Right ventricle myocardium superior (tissue), 1 donor: ENCODE results near the gene MEIS3. TPM values are rescaled to one million over a fixed set of nuclear protein-coding genes. Genes with fewer than 3 reads are reported as not detected.

ENCODE experiments used
- ATAC-seq: fragments of 200-7000 bp; cut with Tn5 transposase; one replicate; pipeline ENCODE4 v1.9.1; 2020; ENCODE audit warnings: mild to moderate bottlenecking; ENCODE audit not compliant: poor library complexity
- DNase-seq: peaks from one replicate; pipeline ENCODE4 v3.0.0-alpha.2; 2020
- intact Hi-C: fragments of 100-400 bp; cut with DNase I; formaldehyde crosslinking; loops from one replicate; pipeline ENCODE4 v1.11.2; 2022
- long read RNA-seq: library from polyadenylated mRNA; unstranded; transcript quantifications from one replicate; pipeline ENCODE4 v2.0.0, GENCODE V29; 2021
- total RNA-seq: library from RNA; stranded (reverse); fragmentation: NEBNext Ultra II Directional; extraction: Animal tissue kit (Norgen Biotek cat#: 25700); gene quantifications from one replicate; pipeline ENCODE4 v1.2.1, GENCODE V29; 2021
- donor health status: DM: no; HTN: yes; CAD: no; lungs with severe emphysema.

MEIS3 gene
- 3.1 TPM for total RNA-seq
- long read RNA-seq, partial matches to known transcripts, result 4 of 11 reads
- long read RNA-seq, other reads (novel, unspliced or antisense), result 0 of 11 reads

- DNase-seq, result no peak
- intact Hi-C loops, result no loop called here
- ATAC-seq, result peak; percentile 18
Measured at GRCh38 chr19:47419030-47419783, at the start of gene MEIS3. TSS of gene MEIS3 (minus strand) at chr19:47419527. CDS start at chr19:47419081, 446 bp downstream.

DNA sequence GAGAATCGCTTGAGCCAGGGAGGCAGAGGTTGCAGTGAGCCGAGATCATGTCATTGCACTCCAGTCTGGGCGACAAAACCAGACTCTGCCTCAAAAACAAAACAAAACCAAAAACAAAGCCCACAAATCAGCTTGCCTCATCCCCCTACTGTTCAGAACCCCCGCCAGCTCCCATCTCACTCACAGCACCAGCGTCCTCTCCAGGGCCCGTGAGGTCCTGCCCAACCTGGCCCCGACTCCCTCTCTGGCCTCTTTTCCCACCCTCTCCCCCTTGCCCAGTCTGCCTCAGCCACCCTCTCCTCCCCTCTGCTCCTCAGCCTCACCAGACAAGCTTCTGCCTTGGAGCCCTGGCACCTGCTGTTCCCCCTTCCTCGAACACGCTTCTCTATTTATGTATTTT lies 48.6 kb upstream of the MEIS3 start:
- ATAC-seq, result no peak
- intact Hi-C loops, result no loop called here
- no peak for DNase-seq

- intact Hi-C loops, result no loop called here
- ATAC-seq, result no peak
- no peak for DNase-seq
Measured at GRCh38 chr19:47465957-47466356, 46.6 kb upstream of the MEIS3 start.

DNA sequence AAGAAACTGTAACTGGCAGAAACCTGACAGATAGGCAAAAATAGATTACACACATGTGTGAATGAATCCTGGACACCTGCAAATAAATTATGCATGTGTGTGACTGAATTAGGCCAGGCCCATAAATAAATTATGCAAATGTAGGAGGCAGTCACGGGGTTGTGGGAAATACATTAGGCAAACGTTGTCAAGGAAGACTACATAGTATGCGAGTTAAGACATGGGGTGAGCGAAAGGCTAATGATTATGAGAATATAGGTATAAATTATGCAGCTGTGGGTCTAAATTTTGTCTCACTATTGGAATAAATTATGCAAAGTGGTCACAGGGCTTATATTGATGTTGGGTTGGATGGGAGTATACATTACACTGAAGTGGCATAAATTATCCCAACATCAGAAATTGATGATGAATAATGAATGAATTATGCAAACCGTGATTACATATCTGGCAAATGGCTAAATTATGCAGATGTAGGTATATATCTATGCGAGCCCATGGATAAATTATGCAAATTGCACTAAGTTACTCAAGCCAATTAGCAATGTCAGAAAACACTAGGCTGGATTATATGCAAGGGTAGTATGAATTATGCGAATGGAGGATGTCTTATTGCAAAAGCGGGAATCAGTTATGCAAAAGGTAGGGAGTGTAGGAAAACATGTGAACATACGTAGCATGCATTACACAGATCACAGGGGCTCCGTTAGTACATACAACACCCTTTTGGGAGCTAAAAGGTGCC lies 45.5 kb upstream of the MEIS3 start:
- ATAC-seq (no peak), DNase-seq (no peak)
- intact Hi-C loops, result no loop called here

- intact Hi-C loops, result no loop called here
- DNase-seq (no peak), ATAC-seq (no peak)
Measured at GRCh38 chr19:47461876-47462275, 42.5 kb upstream of the MEIS3 start.

DNA sequence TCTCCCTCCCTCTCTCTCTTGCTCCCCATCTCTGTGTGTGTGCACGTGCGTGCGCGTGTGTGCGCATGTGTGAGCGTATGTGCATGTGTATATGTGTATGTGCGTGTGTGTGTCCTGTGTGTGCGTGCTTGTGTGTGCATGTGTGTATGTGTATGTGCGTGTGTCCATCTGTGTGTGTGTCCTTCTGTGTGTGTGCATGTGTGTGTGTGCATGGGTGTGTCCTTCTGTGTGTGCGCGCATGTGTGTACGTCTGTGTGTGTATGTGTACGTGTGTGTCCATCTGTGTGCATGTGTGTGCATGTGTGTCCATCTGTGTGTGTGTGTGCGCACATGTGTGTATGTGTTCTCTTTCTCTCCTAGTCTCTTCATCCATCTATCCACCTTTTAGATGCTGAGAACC lies 40.1 kb upstream of the MEIS3 start:
- no peak for ATAC-seq
- no peak for DNase-seq
- intact Hi-C loops, result no loop called here

GRCh38 chr19:47458672-47459071 lies 39.3 kb upstream of the MEIS3 start:
- no peak for ATAC-seq
- no peak for DNase-seq
- intact Hi-C loops, result no loop called here

- intact Hi-C loops, result no loop called here
- DNase-seq, result no peak
- no peak for ATAC-seq
Measured at GRCh38 chr19:47456721-47457474, 37.6 kb upstream of the MEIS3 start.

GRCh38 chr19:47450478-47450877 lies 31.2 kb upstream of the MEIS3 start:
- DNase-seq, result no peak
- no peak for ATAC-seq
- intact Hi-C loops, result no loop called here

DNA sequence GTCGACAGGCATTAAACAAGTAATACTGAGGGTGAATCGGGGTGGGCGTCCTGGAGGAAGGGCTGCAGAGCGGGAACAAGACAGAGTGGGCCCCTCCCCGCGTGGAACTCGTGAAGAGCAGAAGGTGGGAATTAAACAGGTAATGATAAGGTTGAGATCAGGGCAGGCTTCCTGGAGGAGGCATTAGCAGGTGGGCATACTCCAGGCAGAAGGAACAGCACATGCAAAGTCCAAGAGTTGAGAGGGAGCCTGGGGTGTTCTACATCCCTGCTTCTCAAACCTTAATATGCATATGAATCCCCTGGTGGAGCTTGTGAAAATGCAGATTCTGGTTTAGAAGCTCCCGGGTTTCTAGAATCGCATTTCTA lies 29.0 kb upstream of the MEIS3 start:
- DNase-seq, result no peak
- no peak for ATAC-seq
- intact Hi-C loops, result loop anchor here (5.0 kb wide), 1 partner anchor 54 kb away; no protein-coding TSS in a partner anchor

DNA sequence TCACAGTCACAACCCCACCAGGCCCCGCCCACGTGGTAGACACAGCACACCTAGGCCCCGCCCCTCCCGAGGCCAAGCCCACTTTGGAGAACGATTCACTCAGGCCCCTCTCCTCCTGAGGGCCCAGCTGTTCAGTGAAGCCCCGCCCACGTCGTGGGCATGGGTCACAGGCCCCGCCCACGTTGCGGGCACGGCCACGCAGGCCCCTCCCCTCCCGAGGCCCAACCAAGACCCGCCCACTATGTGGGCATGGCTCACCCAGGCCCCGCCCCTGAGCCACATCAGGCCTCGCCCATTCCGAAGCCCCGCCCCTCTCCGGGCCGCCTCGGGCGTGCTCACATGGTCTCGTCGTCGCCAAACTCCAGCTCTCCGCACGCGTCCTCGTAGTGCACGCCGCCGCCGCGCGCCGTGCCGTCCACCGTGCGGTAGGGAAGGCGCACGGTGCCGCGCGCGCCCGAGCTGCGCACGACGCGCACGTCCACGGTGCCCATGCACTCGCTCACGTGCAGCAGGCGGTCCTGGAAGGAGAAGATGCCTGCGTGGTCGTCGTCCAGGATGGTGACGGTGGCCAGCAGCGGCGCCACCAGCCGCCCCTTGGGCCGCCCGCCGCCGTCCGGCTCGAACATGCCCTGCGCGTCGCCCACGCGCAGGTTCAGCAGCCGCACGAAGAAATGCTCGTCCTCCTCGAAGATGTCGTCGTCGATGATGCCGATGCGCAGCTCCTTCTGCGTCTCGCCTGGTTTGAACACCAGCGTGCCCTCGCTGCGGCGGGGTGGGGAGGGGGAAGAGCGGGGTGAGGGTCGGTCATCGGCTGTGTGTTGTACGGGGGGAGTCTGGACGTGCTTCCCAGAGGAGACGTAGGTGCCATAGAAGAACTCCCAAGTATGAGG lies 28.4 kb upstream of the MEIS3 start:
- peak; percentile 41 for ATAC-seq
- no peak for DNase-seq
- intact Hi-C loops, result loop anchor here (5.0 kb wide), 1 partner anchor 55 kb away; no protein-coding TSS in a partner anchor

GRCh38 chr19:47446534-47447469 lies 27.5 kb upstream of the MEIS3 start:
- no peak for ATAC-seq
- no peak for DNase-seq
- intact Hi-C loops, result loop anchor here (5.0 kb wide), 1 partner anchor 55 kb away; no protein-coding TSS in a partner anchor

DNA sequence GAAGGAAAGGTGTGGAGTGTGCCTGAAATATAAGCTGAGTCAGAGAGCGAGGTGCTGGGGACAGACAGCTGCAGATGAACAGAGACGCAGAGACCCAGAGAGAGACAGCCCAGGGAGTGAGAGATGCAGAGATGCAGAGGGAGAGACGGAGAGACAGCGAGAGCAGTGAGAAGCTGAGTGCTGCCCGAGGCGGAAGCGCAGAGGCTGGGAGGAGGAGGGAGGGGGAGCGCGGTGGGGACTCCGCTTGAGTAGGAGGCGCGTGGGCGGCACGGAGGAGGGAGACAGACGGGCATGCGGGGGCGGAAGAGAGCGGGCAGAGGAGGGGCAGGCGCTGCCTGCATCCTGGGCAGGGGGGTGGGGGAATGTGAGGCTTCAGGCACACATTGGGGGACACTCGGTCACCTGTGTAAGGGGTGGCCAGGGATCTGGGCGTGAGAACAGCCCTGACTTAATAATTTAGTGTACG lies 26.6 kb upstream of the MEIS3 start:
- intact Hi-C loops, result loop anchor here (5.0 kb wide), 1 partner anchor 56 kb away; no protein-coding TSS in a partner anchor
- DNase-seq (peak; percentile 56), ATAC-seq (no peak)

GRCh38 chr19:47445527-47445926 lies 26.2 kb upstream of the MEIS3 start:
- DNase-seq, result no peak
- intact Hi-C loops, result loop anchor here (5.0 kb wide), 1 partner anchor 57 kb away; no protein-coding TSS in a partner anchor
- no peak for ATAC-seq

GRCh38 chr19:47444388-47444821 lies 25.1 kb upstream of the MEIS3 start:
- intact Hi-C loops, result no loop called here
- ATAC-seq, result no peak
- no peak for DNase-seq

DNA sequence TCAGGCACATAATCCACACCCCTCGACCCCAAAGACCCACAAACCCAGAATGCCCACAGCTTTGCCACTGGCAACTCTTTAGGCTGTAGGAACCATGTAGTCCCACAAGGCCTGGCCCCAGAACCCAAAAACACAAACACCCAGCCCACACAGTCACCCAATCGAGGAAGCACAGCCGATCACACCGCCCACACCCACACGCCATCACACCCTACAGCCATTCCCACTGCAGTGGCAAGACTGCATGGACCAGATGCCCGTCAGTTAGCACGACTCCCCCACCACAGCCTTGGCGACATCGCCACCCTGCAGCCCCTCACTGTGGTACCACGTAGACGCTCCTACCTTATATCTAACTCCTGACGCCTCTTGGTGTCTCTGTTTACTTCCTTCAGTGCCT lies 24.0 kb upstream of the MEIS3 start:
- no peak for DNase-seq
- intact Hi-C loops, result no loop called here
- ATAC-seq, result no peak

- no peak for DNase-seq
- ATAC-seq, result no peak
- intact Hi-C loops, result loop anchor here (5.0 kb wide), 1 partner anchor 78 kb away; the partner anchor contains the start of gene NAPA
Measured at GRCh38 chr19:47438793-47439220, 19.5 kb upstream of the MEIS3 start.
